Ishikawa (cell line): ENCODE data around the gene HNRNPH2.

Experiments used
- CEBPB ChIP-seq: IDR thresholded peaks from 2 replicates; pipeline ENCODE4 v1.6.1; 2012
- EP300 ChIP-seq: IDR thresholded peaks from 2 replicates; pipeline ENCODE4 v1.6.1; 2012; ENCODE audit warnings: borderline replicate concordance

DNA sequence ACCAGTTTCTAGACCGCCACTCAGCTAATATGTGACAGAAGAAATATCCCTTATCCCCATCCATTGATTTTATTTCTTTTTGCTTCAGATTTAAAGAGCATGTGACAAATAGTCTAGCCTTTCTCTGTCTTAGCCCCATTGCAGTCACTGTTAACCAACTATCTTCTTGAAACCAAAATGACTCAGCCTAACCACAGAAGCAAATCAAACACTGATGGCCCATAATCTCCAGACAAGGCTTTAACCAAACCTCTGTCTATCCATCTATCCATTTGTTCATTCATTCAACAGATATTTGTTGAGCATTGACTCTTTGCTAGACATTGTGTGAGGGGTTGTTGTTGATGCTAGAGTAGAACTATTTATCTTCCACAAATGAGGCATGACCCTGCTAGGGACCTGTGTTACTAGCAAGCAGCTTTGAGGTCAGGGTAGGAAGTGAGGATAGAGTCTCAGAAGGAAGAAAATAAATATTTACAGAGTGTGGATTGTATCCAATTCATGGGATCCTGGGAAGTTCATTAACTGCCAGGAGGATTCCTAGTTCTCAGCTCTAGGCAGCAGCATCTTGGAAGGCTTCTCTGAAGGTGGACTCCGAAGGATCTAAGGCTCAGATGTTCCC is 22.5 kb downstream of the HNRNPH2 start:
- no peak for TF ChIP-seq CEBPB
- TF ChIP-seq EP300, result no peak
